Caki2 (cell line): ENCODE results near the gene NCBP1. TPM values are rescaled to one million over a fixed set of nuclear protein-coding genes. Genes with fewer than 3 reads are reported as not detected.
"Not testable (repeated sequence)": the region's sequence is repeated elsewhere in the genome, so short reads cannot be mapped to it uniquely, and the experiment has no call there.

Source experiments
- DNase-seq: peaks from one replicate; pipeline ENCODE4 v3.0.0-alpha.2; 2015; ENCODE audit warnings: low read depth
- in situ Hi-C: cut with HindIII; loops from 2 replicates; pipeline ENCODE4 v1.10.0; 2016; ENCODE audit warnings: low sequenced_read_pairs, low pct_unique_long_range_greater_than_20kb, mixed read lengths
- total RNA-seq: library from RNA; depleted of rRNA; stranded (reverse); fragments of >200 nt; shearing (Covaris generic); gene quantifications from 2 replicates; pipeline ENCODE4 v1.2.3, GENCODE V29; 2014; ENCODE audit warnings: low replicate concordance; rRNA removed

Gene NCBP1, protein sequence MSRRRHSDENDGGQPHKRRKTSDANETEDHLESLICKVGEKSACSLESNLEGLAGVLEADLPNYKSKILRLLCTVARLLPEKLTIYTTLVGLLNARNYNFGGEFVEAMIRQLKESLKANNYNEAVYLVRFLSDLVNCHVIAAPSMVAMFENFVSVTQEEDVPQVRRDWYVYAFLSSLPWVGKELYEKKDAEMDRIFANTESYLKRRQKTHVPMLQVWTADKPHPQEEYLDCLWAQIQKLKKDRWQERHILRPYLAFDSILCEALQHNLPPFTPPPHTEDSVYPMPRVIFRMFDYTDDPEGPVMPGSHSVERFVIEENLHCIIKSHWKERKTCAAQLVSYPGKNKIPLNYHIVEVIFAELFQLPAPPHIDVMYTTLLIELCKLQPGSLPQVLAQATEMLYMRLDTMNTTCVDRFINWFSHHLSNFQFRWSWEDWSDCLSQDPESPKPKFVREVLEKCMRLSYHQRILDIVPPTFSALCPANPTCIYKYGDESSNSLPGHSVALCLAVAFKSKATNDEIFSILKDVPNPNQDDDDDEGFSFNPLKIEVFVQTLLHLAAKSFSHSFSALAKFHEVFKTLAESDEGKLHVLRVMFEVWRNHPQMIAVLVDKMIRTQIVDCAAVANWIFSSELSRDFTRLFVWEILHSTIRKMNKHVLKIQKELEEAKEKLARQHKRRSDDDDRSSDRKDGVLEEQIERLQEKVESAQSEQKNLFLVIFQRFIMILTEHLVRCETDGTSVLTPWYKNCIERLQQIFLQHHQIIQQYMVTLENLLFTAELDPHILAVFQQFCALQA
- 13.5 and 14.4 TPM in 2 replicates for total RNA-seq

DNA sequence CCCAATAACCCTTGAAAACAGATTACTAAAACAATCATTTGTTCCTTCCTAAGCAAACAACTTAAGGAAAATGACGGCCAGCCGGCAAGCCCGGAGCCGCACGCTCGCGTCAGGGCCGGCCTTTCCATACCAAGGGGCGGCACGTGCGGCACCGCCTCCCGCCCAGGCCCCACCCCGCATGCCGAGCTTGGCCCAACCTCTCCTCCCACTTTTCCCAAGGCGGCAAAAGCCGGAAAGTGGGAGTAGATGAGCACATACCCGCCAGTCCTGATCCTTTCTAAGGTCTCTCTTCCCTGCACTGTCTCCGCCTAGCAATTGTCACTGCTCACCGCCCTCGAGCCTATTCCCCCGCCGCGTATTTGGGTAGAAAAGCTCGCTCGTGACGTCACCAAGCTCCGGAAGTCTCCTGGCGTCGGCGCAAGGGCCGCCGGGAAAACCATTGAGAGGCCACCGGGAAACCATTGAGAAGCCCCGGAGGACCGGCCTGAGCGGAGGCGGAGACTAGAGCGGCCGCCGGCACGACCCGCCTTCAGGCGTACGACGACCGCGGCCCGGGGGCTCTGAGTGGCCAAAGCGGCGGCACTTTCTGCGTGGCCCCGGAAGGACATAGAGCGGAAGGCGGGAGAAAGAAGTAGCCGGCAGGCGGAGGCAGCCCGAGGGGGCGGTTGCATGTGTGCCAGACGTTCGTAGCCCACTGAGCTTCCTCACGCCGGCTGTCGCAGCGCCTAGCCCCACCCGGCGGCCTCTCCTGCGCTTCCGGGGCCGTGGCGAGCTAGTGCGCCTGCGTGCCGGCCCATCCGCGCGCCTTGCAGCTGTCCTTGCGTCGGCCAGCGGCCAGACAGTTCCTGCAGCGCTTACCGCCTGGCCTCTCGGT is at the start of gene NCBP1, which contains the start of gene TSTD2:
Gene NCBP1 (plus strand): TSS at position 837 of the 874 bp plus-strand sequence. CDS start 61 bp downstream, outside the sequence.
Gene TSTD2 (minus strand): TSS at position 384 of the 874 bp plus-strand sequence. CDS start 5,806 bp downstream, outside the sequence.
- in situ Hi-C loops: no loop called here
- DNase-seq: peak; percentile 98

DNA sequence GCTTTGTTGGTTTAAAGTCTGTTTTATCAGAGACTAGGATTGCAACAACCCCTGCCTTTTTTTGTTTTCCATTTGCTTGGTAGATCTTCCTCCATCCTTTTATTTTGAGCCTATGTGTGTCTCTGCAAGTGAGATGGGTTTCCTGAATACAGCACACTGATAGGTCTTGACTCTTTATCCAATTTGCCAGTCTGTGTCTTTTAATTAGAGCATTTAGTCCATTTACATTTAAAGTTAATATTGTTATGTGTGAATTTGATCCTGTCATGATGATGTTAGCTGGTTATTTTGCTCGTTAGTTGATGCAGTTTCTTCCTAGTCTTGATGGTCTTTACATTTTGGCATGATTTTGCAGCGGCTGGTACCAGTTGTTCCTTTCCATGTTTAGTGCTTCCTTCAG is 48.8 kb upstream of the NCBP1 start:
- DNase-seq: not testable (repeated sequence)

DNA sequence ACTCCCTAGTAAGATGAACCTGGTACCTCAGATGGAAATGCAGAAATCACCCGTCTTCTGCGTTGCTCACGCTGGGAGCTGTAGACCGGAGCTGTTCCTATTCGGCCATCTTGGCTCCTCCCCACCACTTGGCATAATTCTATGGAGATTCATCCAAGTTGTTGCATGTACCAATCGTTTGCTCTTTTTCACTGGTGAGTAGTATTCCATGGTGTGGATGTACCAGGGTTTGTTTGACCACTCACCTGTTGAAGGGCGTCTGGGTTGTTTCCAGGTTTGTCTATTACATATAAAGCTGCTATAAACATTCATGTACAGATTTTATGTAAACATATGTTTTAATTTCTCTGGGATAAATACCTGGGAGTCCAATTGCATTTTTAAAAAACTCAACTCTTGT is 46.7 kb upstream of the NCBP1 start:
- in situ Hi-C loops: not testable (repeated sequence)

More for the DNA sequence above, 48.8 kb upstream of the NCBP1 start:
- in situ Hi-C loops: not testable (repeated sequence)

DNA sequence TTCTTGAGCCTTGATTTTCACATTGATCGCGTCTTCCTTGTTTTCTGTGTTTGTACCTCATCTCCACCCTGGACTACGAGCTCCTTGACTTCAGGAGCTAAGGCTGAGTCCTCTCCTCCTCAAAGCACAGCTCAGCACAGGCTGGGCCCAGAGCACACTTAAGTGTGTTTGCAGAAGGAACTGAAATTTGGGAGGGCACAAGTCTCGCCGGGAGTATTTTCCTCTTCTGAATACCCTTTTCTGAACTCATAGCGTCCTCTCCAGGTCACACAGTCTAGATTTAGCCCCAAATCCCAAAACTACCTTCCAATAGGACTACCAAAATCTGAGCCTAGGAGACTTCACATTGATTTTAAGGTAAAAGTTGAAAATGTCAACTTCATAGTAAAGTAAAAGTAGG is 42.1 kb upstream of the NCBP1 start:
- in situ Hi-C loops: no loop called here
- DNase-seq: no peak

More for the DNA sequence above, 46.7 kb upstream of the NCBP1 start:
- not testable (repeated sequence) for DNase-seq

DNA sequence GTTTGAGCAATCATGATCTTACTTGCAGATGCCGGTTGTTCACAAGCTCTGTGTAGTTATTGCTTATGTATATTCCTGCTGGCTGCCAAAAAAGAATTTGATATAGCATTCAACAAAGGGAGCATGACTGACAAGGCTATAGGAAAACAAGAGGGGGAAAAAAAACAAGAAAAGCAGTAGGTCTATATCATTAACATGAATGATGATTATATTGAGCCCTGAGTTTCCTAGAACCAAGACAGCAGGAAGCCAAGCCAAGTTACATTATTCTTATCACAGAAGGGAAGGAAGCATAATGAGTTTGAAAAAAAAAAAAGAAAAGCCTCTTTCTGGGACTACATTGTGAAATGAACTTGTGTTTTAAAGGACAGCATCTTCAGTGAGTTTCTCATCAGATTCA is 41.5 kb upstream of the NCBP1 start:
- in situ Hi-C loops: no loop called here
- DNase-seq: no peak

DNA sequence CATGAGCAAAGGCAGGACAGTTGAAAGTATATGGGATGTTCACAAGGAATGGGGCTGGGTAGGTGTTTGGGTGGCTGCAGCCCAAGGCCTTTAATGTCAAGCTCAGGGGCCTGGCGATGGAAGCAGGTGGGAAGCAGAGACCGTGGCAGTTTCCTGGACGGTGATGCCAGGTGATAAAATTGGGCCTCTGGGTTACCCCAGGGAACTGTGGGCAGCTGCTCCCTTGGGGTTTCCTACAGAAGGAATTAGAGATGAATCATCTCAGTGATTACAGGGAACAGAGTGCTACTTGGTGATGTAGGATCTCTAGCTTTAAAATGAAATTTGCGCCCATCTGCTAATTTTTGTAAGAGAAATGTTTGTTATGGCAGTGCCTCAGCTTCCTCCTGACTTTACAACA is 39.7 kb upstream of the NCBP1 start:
- no peak for DNase-seq
- in situ Hi-C loops: no loop called here

DNA sequence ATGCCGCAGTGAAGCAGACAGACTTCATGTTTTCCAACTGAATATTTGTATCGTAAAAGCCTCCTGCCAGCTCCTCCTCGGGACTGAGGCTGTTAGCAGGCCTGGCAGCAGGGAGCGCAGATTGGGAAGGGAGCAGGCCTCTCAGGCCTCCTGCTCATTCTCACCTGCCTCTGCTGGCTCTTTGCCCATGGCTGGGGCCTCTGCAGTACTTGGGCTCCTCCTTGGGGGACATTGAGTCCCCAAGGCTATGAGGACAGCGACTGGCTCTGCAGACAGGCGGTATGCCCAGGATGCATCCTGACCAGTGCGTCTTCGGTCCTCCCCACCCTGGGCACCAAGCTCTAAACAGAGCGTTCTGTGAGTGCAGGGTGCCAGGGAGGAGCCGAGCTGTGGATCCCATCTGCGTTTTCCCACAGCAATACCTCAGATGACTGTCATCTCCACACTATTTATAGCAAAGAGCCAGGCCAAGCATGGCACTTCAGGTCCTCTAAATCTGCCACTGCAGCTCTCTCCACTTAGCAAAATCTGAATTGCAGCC is 39.2 kb upstream of the NCBP1 start:
- in situ Hi-C loops: no loop called here
- no peak for DNase-seq

DNA sequence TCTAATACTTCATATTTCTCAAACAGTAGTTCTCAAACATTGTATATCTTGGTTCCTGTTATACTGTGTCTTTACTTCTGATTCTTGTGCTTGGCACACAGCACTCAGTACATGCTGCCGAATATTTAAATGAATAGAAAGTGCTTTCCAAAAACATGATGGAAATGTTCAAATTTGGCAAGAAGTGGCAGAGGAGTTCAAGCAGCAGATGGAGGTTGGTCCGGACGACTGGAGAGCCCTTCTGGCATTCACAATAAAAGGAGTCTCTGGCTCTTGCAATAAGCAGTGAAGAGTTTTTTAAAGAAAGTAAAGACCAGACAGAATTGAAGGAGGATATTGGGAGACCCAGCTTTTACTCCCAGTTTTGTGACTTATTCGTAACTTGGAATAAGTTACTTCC is 36.7 kb upstream of the NCBP1 start:
- in situ Hi-C loops: no loop called here
- DNase-seq: no peak

DNA sequence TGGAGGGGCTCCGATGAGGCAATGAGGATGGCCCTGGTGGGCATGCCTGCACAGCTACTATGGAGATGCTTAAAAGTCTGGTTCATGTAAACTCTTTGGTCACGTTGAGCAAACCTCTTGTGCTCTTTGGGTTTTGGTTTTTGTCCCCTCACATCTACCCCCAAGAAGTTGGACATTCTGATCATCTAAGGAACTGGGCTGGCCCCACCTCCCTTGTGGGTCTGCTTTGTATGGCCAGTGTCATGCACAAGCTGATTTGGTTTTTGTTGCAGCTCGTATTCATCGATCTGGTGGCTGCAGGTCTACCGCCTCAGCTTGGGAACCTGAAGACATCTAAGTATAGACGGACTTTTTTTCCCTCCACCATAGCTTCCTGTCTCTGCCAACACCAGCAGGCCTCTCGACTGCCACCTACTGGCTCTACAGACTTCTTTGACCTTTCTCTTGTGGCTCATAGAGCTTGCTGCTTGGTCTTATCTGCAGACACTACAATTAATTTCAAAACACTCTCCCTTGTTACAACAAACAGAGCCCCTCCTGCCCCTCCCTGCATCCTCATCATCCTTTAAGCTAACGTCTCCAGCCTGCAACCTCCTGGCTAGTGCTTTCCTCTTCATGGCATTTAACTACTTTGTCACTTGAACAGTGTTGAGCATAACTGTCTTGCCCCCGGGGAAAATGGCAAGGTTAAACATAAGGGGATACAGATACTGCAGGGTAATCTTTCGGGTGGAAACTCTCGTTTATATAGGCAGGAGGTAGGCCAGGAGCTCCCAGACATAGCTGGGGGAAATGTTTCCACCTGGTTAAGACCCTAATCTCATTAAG is 34.9 kb upstream of the NCBP1 start:
- in situ Hi-C loops: no loop called here
- DNase-seq: peak; percentile 58

DNA sequence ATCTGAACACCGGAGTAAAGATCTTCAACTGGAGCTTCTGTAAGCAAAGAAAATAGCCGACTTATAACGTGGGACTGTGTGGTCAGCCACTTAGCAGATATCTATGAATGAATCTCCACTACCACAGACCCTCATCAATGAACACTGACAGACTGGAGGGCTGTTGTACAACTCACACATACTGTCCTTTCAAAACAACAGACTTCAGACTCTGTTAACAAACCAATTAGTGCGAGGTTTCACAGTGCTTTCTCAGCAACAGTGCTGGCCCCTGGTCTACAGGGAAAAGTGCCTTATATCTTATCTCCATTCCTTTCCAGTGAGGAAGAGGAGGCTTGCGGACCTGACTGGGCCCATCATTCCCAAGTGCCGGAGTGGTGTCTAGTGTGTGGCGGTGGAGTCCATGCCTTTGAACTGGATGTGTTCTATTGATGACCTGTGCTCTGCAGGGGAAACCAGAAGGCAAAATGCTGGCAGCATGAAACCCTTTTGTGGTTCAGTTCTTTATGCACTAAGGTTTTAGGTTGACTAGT is 34.2 kb upstream of the NCBP1 start:
- no peak for DNase-seq
- in situ Hi-C loops: no loop called here

DNA sequence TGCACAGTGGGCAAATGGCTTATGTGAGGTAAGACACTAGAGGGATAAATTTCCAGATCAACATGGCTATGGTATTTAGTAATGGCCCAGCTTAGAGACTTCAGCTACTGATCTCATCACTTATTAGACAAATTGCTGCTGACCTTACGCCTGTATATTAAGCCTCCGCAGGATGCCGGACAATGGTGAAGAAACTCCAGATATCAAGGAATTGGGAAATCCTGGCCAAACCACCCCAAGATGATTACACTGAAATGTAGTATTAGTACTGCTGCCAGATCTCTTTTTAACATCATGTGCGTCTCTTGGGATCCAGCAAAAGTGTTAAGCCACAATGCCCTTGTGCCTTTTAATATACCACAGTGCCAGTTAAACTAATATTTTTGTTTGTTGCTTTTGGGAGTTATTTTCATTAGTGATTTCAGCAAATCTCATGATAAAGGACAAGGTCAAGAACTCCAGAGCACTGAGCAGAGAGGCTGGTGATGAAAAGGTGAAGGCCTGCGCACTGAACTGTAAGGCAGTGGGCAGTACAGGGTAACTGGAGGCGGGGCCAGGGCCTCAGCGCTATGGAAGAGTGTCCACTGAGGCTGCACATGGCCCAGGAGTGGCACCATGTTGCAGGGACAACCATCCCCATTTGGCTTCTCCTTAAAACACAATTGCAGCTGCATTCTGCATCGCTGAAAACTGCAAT is 32.9 kb upstream of the NCBP1 start:
- in situ Hi-C loops: no loop called here
- no peak for DNase-seq

DNA sequence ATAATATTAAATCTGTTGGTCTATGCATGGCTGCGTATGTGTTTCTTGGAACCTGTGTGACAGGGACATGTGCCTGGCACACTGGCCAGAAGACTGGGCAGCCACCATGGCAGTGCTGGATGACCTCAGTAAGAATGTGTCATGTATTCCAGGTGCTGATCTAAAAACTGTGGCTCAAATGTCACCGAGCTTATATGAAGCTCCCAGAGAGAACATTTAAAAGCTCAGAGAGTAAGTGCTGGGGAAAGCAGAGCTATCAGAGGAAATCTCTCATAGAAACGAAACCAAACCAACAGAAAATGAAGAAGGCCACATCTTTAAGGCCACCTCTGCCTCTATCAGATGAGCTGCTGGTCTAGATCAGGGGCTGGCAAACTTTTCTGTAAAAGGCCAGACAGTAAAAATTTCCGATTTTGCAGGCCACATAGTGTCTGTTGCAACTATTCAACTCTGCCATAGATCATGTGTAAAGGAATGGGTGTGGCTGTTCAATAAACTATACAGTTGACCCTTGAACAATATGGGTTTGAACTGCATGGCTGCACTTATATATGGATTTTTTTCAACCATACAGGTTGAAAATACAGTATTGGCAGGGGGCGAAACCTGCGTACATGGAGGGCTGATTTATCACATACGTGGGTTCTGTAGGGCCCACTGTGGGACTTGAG is 32.3 kb upstream of the NCBP1 start:
- in situ Hi-C loops: no loop called here
- DNase-seq: no peak

DNA sequence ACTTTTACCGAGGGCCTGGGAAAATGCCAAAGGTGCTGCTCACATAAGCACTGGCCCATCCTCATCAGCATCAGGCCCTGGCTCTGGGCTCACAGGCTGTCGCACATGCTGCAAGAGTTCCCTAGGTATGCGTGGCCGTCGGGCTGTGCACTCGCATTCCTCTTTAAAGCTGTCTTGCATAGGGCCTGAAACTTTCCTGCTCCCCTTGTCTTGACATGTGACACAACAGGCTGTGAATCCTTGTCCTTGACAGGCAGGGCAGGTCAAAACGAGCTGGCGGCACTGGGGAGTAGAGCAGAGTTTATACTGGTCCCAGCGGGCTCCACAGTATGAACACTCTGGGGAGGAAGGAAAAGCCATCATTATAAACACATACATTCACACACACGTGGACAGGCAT is 31.2 kb upstream of the NCBP1 start:
- no peak for DNase-seq
- in situ Hi-C loops: no loop called here

DNA sequence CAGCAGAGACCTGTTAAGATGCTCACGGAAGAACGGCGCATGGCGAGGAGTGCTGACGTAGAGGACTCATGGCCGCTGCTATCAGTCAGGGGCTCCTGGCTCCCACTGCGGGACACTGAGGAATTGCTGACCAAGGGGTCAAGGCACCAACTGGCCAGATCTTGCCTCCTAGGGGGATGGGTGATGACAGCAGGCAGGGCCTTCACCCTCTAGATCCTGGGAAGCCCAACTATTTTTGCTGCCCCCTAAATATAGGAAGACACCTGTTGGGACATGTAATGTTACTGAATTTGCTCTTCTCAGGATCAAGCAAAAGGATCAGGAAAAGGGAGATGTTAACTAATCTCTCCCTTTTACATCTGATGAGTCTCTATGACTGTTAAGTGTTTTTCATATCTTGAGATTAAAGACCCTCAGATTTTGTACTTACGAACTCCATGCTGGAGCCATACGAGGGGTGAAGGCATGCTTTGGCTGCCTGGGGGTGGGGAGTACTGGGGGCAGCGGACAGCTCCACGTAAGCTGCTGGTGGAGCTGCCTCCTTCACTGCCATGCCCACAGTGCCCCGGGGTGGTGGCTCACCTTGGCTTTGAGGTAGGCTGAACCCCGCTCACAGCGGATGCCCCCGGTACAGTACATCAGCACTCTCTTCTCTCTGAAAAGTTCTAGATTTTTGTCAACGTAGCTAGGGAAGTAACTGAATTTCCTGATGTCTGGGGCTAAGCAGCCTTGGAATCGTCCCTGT is 28.5 kb upstream of the NCBP1 start:
- no peak for DNase-seq
- in situ Hi-C loops: no loop called here

DNA sequence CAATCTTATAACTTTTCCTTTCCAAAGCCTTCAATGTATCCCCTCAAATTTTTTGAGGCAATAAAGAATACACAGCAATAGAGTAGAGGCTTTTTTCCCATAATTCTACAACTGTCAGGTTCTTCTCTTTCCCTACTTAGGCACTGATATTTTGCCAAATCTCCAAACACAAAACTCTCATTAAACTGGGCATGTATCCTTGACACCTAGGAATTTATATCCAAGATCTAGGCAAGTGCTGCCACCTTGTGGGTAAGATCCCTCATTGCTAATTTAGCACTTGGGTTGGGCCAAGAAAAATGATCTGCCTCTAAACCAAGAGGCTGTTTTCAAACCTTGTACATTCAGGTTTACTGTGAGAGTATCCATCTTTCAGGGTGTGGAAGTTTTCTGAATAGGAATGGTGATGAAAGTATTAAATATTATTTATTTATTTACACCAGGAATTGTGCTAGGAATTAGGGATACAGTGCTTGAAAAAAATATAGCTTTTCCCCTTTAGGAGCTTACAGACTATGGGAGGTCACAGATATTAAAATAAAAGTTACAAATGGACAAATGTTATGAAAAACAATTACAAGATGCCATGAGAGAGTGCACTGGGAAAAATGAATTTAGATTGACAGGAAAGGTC is 18.1 kb upstream of the NCBP1 start:
- peak; percentile 37 for DNase-seq
- in situ Hi-C loops: no loop called here
